HEK293 (cell line): ENCODE data around the gene VRK1.

Experiments used
- CTCF ChIA-PET: fragments of 350-600 bp; formaldehyde crosslinking; extraction: SDS; loops from one replicate; lab custom pipeline; 2021; ENCODE audit warnings: antibody characterized with exemption; lab: Yijun Ruan, JAX
- POLR2A ChIA-PET: fragments of 300-600 bp; formaldehyde crosslinking; extraction: SDS; loops from one replicate; lab custom pipeline; 2020; ENCODE audit warnings: antibody characterized with exemption, inconsistent platforms; lab: Yijun Ruan, JAX
- H3K27ac ChIP-seq: fragments of 200-500 bp; sonication (Bioruptor generic); 2 replicates; pipeline ENCODE4 v1.5.1; 2014; ENCODE audit warnings: low read depth, low read length, control low read depth, inconsistent platforms; ENCODE audit errors: extremely low read depth
- H3K36me3 ChIP-seq, 2 experiments: fragments of 200-500 bp in 1 of 2; sonication (Bioruptor generic) in 1 of 2; 1 replicate in 1 of 2; 2 replicates in 1 of 2; pipeline ENCODE4 v1.5.1; 2014 to 2017; ENCODE audit warnings: inconsistent platforms in 2 of 2, low read length in 2 of 2; ENCODE audit not compliant: control insufficient read depth in 2 of 2, insufficient read depth in 1 of 2
- H3K4me1 ChIP-seq: fragments of 200-500 bp; sonication (Bioruptor generic); 2 replicates; pipeline ENCODE4 v1.5.1; 2014; ENCODE audit warnings: mild to moderate bottlenecking, low read length, inconsistent platforms; ENCODE audit not compliant: control insufficient read depth, insufficient read depth
- H3K4me3 ChIP-seq: 2 replicates; pipeline ENCODE4 v1.5.1; 2011; ENCODE audit warnings: low read depth, mild to moderate bottlenecking, control low read depth, low read length, moderate library complexity
- H3K9me3 ChIP-seq: fragments of 200-500 bp; sonication (Bioruptor generic); 2 replicates; pipeline ENCODE4 v1.5.1; 2014; ENCODE audit warnings: low read depth, low read length, inconsistent platforms; ENCODE audit not compliant: control insufficient read depth, insufficient read depth
- BCL6B ChIP-seq: fragments of 450-650 bp; formaldehyde crosslinking; IDR thresholded peaks from 2 replicates; pipeline ENCODE4 v1.5.1; 2017; ENCODE audit warnings: missing biosample characterization, missing genetic modification characterization
- KLF8 ChIP-seq: fragments of 450-650 bp; formaldehyde crosslinking; IDR thresholded peaks from 2 replicates; pipeline ENCODE4 v1.5.1; 2016; ENCODE audit warnings: missing biosample characterization, missing genetic modification characterization
- MEIS1 ChIP-seq: sonication (generic); formaldehyde crosslinking; IDR thresholded peaks from 2 replicates; pipeline ENCODE4 v1.8.1; 2022; ENCODE audit warnings: missing genetic modification reagents, mild to moderate bottlenecking, borderline replicate concordance
- SP2 ChIP-seq: fragments of 450-650 bp; formaldehyde crosslinking; IDR thresholded peaks from 2 replicates; pipeline ENCODE4 v1.5.1; 2016; ENCODE audit warnings: missing biosample characterization, missing genetic modification characterization
- SP3 ChIP-seq: fragments of 450-650 bp; formaldehyde crosslinking; IDR thresholded peaks from 2 replicates; pipeline ENCODE4 v1.5.1; 2016; ENCODE audit warnings: missing biosample characterization, missing genetic modification characterization
- SP7 ChIP-seq: fragments of 450-650 bp; formaldehyde crosslinking; IDR thresholded peaks from 2 replicates; pipeline ENCODE4 v1.5.1; 2016; ENCODE audit warnings: missing biosample characterization, missing genetic modification characterization
- ZBTB1 ChIP-seq: fragments of 450-650 bp; formaldehyde crosslinking; IDR thresholded peaks from 2 replicates; pipeline ENCODE4 v1.5.1; 2016; ENCODE audit warnings: missing biosample characterization, missing genetic modification characterization
- ZBTB17 ChIP-seq: fragments of 450-650 bp; formaldehyde crosslinking; IDR thresholded peaks from 2 replicates; pipeline ENCODE4 v1.5.1; 2016; ENCODE audit warnings: missing biosample characterization, missing genetic modification characterization
- ZBTB44 ChIP-seq: fragments of 450-650 bp; IDR thresholded peaks from 2 replicates; pipeline ENCODE4 v1.5.1; 2018; ENCODE audit warnings: missing biosample characterization, mild to moderate bottlenecking, missing genetic modification characterization
- ZNF112 ChIP-seq: fragments of 450-650 bp; formaldehyde crosslinking; IDR thresholded peaks from 2 replicates; pipeline ENCODE4 v1.5.0; 2017; ENCODE audit warnings: missing biosample characterization, missing genetic modification characterization
- ZNF140 ChIP-seq: fragments of 450-650 bp; formaldehyde crosslinking; IDR thresholded peaks from 2 replicates; pipeline ENCODE4 v1.5.1; 2016; ENCODE audit warnings: missing biosample characterization, missing genetic modification characterization
- ZNF146 ChIP-seq: fragments of 450-650 bp; formaldehyde crosslinking; IDR thresholded peaks from 2 replicates; pipeline ENCODE4 v1.5.1; 2016; ENCODE audit warnings: missing biosample characterization, missing genetic modification characterization
- ZNF266 ChIP-seq: fragments of 450-650 bp; formaldehyde crosslinking; IDR thresholded peaks from 2 replicates; pipeline ENCODE4 v1.5.1; 2016; ENCODE audit warnings: missing biosample characterization, missing genetic modification characterization, low read depth
- ZNF362 ChIP-seq: fragments of 450-650 bp; formaldehyde crosslinking; IDR thresholded peaks from 2 replicates; pipeline ENCODE4 v1.5.1; 2016; ENCODE audit warnings: missing biosample characterization, missing genetic modification characterization
- ZNF404 ChIP-seq: fragments of 450-650 bp; formaldehyde crosslinking; IDR thresholded peaks from 2 replicates; pipeline ENCODE4 v1.5.1; 2017; ENCODE audit warnings: missing biosample characterization, missing genetic modification characterization
- ZNF544 ChIP-seq: fragments of 450-650 bp; formaldehyde crosslinking; IDR thresholded peaks from 2 replicates; pipeline ENCODE4 v1.5.0; 2017; ENCODE audit warnings: missing biosample characterization, missing genetic modification characterization
- ZNF580 ChIP-seq: fragments of 450-650 bp; formaldehyde crosslinking; IDR thresholded peaks from 2 replicates; pipeline ENCODE4 v1.5.1; 2016; ENCODE audit warnings: missing biosample characterization, missing genetic modification characterization
- ZNF596 ChIP-seq: fragments of 450-650 bp; IDR thresholded peaks from 2 replicates; pipeline ENCODE4 v1.5.0; 2018; ENCODE audit warnings: missing biosample characterization, mild to moderate bottlenecking, missing genetic modification characterization, moderate library complexity
- ZNF600 ChIP-seq: fragments of 450-650 bp; formaldehyde crosslinking; IDR thresholded peaks from 2 replicates; pipeline ENCODE4 v1.5.1; 2016; ENCODE audit warnings: missing biosample characterization, missing genetic modification characterization
- ZNF664 ChIP-seq: fragments of 450-650 bp; formaldehyde crosslinking; IDR thresholded peaks from 2 replicates; pipeline ENCODE4 v1.5.1; 2016; ENCODE audit warnings: missing biosample characterization, missing genetic modification characterization
- ZNF692 ChIP-seq: fragments of 450-650 bp; formaldehyde crosslinking; IDR thresholded peaks from 2 replicates; pipeline ENCODE4 v1.5.1; 2016; ENCODE audit warnings: missing biosample characterization, missing genetic modification characterization

Gene VRK1

GRCh38 chr14:96796851-96797581 lies at the start of gene VRK1 (continued):
- peak; percentile 88 for TF ChIP-seq KLF8
- TF ChIP-seq SP3 (tag by site-specific recombination), result peak; percentile 98
- peak; percentile 49 for TF ChIP-seq ZBTB17 (tag by site-specific recombination)
- TF ChIP-seq ZNF596 (tag by site-specific recombination), result no peak
- TF ChIP-seq ZNF664 (tag by site-specific recombination), result 0 out of 2 replicates have a peak, but pooled peaks have one; percentile 55
- no peak for TF ChIP-seq ZNF362 (tag by site-specific recombination)
- no peak for TF ChIP-seq ZNF112

- no peak overlapping the region for H3K27ac ChIP-seq
- no peaks in the 10 kb centered on the region for H3K36me3 ChIP-seq
- no peak for TF ChIP-seq MEIS1 (CRISPR knock-in tag)
- TF ChIP-seq BCL6B (tag by site-specific recombination), result no peak
- no peak for TF ChIP-seq ZBTB1
- TF ChIP-seq SP7 (tag by site-specific recombination), result no peak
- no peaks in the 10 kb centered on the region for H3K9me3 ChIP-seq
- ChIA-PET CTCF (interaction anchor here (1.4 to 1.6 kb wide), 2 partner anchors 105 to 181 kb away, joined by 5 to 6 read pairs; no protein-coding TSS in a partner anchor), POLR2A (no interaction called here)
- no peak overlapping the region for H3K4me3 ChIP-seq
- no peaks in the 10 kb centered on the region for H3K4me1 ChIP-seq
These were observed 49.6 kb upstream of the VRK1 start for GRCh38 chr14:96747608-96748007.

- ChIA-PET CTCF (interaction anchor here (1.6 kb wide), 1 partner anchor 182 kb away, joined by 6 read pairs; no protein-coding TSS in a partner anchor), POLR2A (no interaction called here)
- H3K27ac ChIP-seq, result no peak overlapping the region
These were observed 48.8 kb upstream of the VRK1 start for GRCh38 chr14:96748362-96748761.

GRCh38 chr14:96751505-96751904 lies 45.7 kb upstream of the VRK1 start:
- no peak overlapping the region for H3K27ac ChIP-seq
- CTCF ChIA-PET, result no interaction called here
- TF ChIP-seq ZNF266 (tag by site-specific recombination), result no peak
- TF ChIP-seq ZNF140 (tag by site-specific recombination), result no peak
- no peak for TF ChIP-seq ZNF544 (tag by site-specific recombination)
- no peak for TF ChIP-seq ZNF404 (tag by site-specific recombination)
- no peak for TF ChIP-seq SP2 (tag by site-specific recombination)
- TF ChIP-seq ZNF580 (tag by site-specific recombination), result 0 out of 2 replicates have a peak, but pooled peaks have one; percentile 16
- no peak for TF ChIP-seq ZNF692
- TF ChIP-seq ZNF146 (tag by site-specific recombination), result peak; percentile 82
- H3K4me3 ChIP-seq, result no peak overlapping the region
- H3K4me1 ChIP-seq, result no peaks in the 10 kb centered on the region
- no peaks in the 10 kb centered on the region for H3K36me3 ChIP-seq
- no peaks in the 10 kb centered on the region for H3K9me3 ChIP-seq
- POLR2A ChIA-PET, result no interaction called here

More at GRCh38 chr14:96748362-96748761, 48.8 kb upstream of the VRK1 start:
- Histone ChIP-seq H3K36me3 (no peaks in the 10 kb centered on the region), H3K4me1 (no peaks in the 10 kb centered on the region), H3K4me3 (no peak overlapping the region), H3K9me3 (no peaks in the 10 kb centered on the region)
- TF ChIP-seq ZNF600 (tag by site-specific recombination), result no peak
- 0 out of 2 replicates have a peak, but pooled peaks have one; percentile 22 for TF ChIP-seq ZBTB44
